Measurements from ENCODE around the gene TRIM75.

Gene TRIM75

DNA sequence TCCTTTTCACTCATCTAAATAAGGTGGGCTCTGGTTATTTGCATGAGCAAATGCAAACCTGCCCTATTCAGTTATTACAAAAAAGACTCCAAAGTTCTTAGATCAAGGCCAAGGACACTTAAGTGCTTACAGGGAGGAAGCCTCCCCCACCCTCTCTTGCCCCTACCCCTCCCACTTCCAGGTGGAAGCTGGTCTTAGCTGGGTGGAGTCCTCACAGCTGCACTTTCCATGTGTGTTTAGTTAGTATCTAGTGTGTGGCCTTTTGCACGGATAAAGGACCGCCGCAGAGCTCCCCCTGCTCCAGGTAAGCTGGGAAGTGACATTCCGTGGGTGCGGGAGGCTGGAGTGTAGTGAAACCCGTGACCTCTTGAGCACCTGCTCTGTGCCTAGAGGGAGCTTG is at the start of gene TRIM75:
Gene TRIM75, plus strand, starts transcription at position 222 of the 400 bp plus-strand sequence. CDS start 5,282 bp downstream, outside the sequence.
- Histone ChIP-seq H3K36me3 (ENCODE audit: control insufficient read depth, insufficient read depth, low read length) (no peaks in the 10 kb centered on the region), H3K4me1 (no peaks in the 10 kb centered on the region), H3K27me3 (ENCODE audit: control insufficient read depth, insufficient read depth, low read length) (no peaks in the 10 kb centered on the region), H3K9ac (no peak within 1 kb of the TSS), H3K9me3 (ENCODE audit: control insufficient read depth, low read length) (no peaks in the 10 kb centered on the region), H2AFZ (no peak within 1 kb of the TSS), H3K4me2 (ENCODE audit: low read length) (no peak within 1 kb of the TSS), H3K27ac (no peak within 1 kb of the TSS), H3K79me2 (no peaks in the 10 kb centered on the region), H3K4me3 (ENCODE audit: low read depth, low read length) (no peak within 1 kb of the TSS)
- TF ChIP-seq, protein P1, sequence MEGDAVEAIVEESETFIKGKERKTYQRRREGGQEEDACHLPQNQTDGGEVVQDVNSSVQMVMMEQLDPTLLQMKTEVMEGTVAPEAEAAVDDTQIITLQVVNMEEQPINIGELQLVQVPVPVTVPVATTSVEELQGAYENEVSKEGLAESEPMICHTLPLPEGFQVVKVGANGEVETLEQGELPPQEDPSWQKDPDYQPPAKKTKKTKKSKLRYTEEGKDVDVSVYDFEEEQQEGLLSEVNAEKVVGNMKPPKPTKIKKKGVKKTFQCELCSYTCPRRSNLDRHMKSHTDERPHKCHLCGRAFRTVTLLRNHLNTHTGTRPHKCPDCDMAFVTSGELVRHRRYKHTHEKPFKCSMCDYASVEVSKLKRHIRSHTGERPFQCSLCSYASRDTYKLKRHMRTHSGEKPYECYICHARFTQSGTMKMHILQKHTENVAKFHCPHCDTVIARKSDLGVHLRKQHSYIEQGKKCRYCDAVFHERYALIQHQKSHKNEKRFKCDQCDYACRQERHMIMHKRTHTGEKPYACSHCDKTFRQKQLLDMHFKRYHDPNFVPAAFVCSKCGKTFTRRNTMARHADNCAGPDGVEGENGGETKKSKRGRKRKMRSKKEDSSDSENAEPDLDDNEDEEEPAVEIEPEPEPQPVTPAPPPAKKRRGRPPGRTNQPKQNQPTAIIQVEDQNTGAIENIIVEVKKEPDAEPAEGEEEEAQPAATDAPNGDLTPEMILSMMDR (IDR thresholded peaks at IDR 0.05), result no peak

DNA sequence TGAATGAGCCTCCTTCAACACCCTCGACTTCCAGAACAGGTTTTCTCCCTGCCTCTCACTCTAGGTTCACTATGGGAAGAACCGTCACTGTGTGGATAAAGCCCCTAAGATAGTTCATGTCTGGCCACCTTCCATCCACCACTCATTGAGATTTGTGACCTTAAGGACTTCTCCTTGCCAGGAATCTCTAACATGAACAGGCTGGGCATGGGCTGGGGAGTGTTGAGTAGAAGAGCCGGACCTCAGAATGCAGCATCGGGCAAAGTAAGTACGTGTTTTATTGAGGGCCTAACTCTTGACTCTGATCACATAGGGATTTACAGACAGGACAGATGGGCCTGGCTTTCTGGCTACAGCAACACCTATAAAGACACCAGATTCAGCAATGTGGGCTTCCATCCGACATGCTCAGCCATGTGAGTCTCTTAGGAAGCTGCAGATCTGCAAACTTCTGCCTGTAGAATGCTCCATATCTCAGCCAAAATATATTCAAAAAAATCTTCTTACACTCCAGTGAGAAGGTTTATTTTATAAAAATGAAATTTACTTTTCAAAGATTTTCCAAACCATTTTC is 48.2 kb upstream of the TRIM75 start:
- TF ChIP-seq, protein P1 (IDR thresholded peaks at IDR 0.05), result no peak
- H3K27ac ChIP-seq, result no peak overlapping the region
- H3K27me3 ChIP-seq (ENCODE audit: control insufficient read depth, insufficient read depth, low read length), result no peaks in the 10 kb centered on the region
- H3K79me2 ChIP-seq, result no peaks in the 10 kb centered on the region
- no peak overlapping the region for H3K9ac ChIP-seq
- H3K4me1 ChIP-seq, result no peaks in the 10 kb centered on the region
- H3K36me3 ChIP-seq (ENCODE audit: control insufficient read depth, insufficient read depth, low read length), result no peaks in the 10 kb centered on the region
- no peak overlapping the region for H3K4me2 ChIP-seq (ENCODE audit: low read length)
- no peaks in the 10 kb centered on the region for H3K9me3 ChIP-seq (ENCODE audit: control insufficient read depth, low read length)
- no peak overlapping the region for H3K4me3 ChIP-seq (ENCODE audit: low read depth, low read length)
- H2AFZ ChIP-seq, result no peak overlapping the region

DNA sequence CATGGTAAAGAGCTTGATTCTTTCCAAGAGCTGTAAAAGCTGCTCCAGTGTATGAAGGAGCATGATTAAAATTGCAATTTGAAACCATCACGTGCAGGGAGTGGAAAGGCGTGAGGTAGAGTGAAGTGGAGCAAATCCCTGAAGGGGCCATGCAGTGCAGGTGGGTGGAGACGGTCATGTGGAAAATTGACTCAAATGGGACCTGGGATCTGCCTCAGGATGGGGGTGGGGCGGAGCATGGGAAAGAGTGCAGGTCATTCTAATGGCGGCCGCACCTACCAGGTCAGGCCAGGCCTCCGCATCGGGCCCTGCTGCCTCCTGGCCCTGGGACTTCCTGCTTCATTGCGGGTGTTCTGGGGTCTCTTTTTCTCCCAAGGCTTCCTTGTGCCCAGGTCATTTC is 47.2 kb upstream of the TRIM75 start:
- TF ChIP-seq, protein P1 (IDR thresholded peaks at IDR 0.05), result no peak
- Histone ChIP-seq H3K4me2 (ENCODE audit: low read length) (no peak overlapping the region), H3K36me3 (ENCODE audit: control insufficient read depth, insufficient read depth, low read length) (no peaks in the 10 kb centered on the region), H3K27ac (no peak overlapping the region), H3K4me3 (ENCODE audit: low read depth, low read length) (no peak overlapping the region), H3K4me1 (no peaks in the 10 kb centered on the region), H3K9ac (no peak overlapping the region), H3K27me3 (ENCODE audit: control insufficient read depth, insufficient read depth, low read length) (no peaks in the 10 kb centered on the region), H3K9me3 (ENCODE audit: control insufficient read depth, low read length) (no peaks in the 10 kb centered on the region), H3K79me2 (no peaks in the 10 kb centered on the region), H2AFZ (no peak overlapping the region)

DNA sequence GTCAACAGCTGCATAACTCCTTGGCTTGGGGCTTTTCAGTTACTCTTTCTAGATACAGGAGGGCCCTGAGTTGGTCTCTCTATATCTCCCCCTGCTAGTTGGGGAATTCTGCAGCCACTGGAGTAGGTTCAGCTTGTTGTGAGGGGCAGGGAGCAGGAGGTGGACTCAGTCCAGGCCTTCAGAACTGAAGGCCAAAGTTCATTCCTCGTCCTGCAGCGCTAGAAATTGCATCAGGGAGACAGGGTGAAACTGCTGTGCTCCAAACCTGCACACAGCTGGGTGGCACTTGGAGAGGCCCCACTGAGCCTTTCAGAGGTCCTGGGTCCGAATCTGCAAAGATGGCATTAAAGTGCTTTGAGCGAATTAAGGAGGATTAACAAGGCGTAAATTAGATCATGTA is 46.8 kb upstream of the TRIM75 start:
- H3K36me3 ChIP-seq (ENCODE audit: control insufficient read depth, insufficient read depth, low read length), result no peaks in the 10 kb centered on the region
- no peaks in the 10 kb centered on the region for H3K4me1 ChIP-seq
- TF ChIP-seq, protein P1 (IDR thresholded peaks at IDR 0.05), result no peak
- H3K4me3 ChIP-seq (ENCODE audit: low read depth, low read length), result no peak overlapping the region
- no peaks in the 10 kb centered on the region for H3K79me2 ChIP-seq
- H3K9ac ChIP-seq, result no peak overlapping the region
- H3K9me3 ChIP-seq (ENCODE audit: control insufficient read depth, low read length), result no peaks in the 10 kb centered on the region
- H3K27ac ChIP-seq, result no peak overlapping the region
- H2AFZ ChIP-seq, result no peak overlapping the region
- no peak overlapping the region for H3K4me2 ChIP-seq (ENCODE audit: low read length)
- H3K27me3 ChIP-seq (ENCODE audit: control insufficient read depth, insufficient read depth, low read length), result no peaks in the 10 kb centered on the region
